ENCODE results near the gene CPD. TPM values are rescaled to one million over a fixed set of nuclear protein-coding genes. Genes with fewer than 3 reads are reported as not detected.
"Not testable (repeated sequence)": the region's sequence is repeated elsewhere in the genome, so short reads cannot be mapped to it uniquely, and the experiment has no call there.

CPD gene
- total RNA-seq, 2 experiments from 2014 or later, result 18.6 to 23.3 TPM

DNA sequence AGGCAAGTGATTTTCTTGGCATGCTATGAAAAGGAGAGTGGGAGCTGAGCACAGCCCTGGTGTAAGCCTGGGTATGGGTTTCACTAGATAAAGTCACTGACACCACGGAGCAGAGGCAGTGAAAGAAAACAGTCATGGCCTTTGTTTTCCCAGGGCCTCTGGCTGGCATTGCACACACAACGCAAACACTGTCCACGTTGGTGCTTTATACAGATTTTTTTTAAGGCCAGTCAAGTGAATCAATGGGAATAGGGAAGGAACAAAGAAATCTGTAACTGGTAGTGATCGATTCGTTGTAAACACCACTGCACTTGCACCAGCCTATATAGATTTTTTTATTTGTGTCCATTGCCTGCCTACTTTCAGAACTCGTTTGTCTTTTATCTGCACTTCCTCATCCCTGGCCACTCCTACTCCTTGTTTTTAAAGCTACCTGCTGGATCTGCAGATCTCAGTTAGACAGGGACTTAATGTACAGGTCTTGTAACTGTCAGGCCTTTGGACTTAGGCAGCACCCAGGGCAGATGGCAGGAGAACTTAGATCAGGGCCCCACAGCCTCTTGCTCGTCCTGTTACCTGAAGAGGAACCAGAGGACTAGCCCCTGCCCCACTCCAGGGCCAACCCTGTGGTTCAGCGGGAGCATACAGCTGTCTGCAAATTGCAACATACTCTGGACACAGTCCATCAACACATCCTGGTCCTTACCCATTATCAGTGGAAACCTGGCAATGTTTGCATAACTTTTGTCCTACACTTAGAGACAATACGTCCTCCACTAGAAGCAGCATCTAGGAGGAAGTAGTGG, 34.2 kb upstream of the CPD start:
- Mint-ChIP-seq H3K9me3 (no peaks in the 10 kb centered on the region), H3K4me1 (peaks cover 8% of the 10 kb centered on the region), H3K27me3 (peaks cover under 1% of the 10 kb centered on the region), H3K4me3 (no peak overlapping the region), H3K36me3 (no peaks in the 10 kb centered on the region), H3K27ac (no peak overlapping the region)
- ATAC-seq (ENCODE audit: low read depth), result no peak
- no peak for DNase-seq
- POLR2A ChIA-PET, result no interaction called here

DNA sequence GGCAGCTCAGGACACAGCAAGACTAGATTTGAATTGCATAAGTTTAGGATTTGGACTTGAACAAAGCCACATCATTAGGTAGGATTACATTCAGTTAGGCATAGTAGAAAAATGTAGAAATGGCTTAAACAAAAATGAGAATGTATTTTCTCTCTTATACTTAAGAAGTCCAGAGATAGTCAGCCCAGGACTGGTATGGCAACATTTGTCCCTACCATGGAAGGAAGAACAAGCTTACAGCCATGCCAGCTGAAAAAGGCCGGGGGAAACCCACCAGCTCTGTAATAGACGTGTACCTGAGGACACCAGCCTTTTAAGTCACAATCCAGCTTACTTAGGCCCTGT, 33.7 kb upstream of the CPD start:
- Mint-ChIP-seq H3K36me3 (no peaks in the 10 kb centered on the region), H3K4me3 (no peak overlapping the region), H3K27me3 (peaks cover 2% of the 10 kb centered on the region), H3K4me1 (peaks cover 5% of the 10 kb centered on the region), H3K27ac (no peak overlapping the region), H3K9me3 (no peaks in the 10 kb centered on the region)
- DNase-seq, result no peak
- ATAC-seq (ENCODE audit: low read depth), result no peak
- POLR2A ChIA-PET, result no interaction called here

GRCh38 chr17:30345527-30346075, 33.1 kb upstream of the CPD start:
- Mint-ChIP-seq H3K27me3 (peaks cover 2% of the 10 kb centered on the region), H3K36me3 (no peaks in the 10 kb centered on the region), H3K4me1 (peaks cover under 1% of the 10 kb centered on the region), H3K4me3 (no peak overlapping the region), H3K27ac (no peak overlapping the region), H3K9me3 (no peaks in the 10 kb centered on the region)
- POLR2A ChIA-PET, result no interaction called here
- DNase-seq (no peak), ATAC-seq (ENCODE audit: low read depth) (no peak)

GRCh38 chr17:30346221-30346795, 32.4 kb upstream of the CPD start:
- no peak for ATAC-seq (ENCODE audit: low read depth)
- POLR2A ChIA-PET, result interaction anchor here (0.6 kb wide), 1 partner anchor 685 kb away, joined by 4 read pairs; no protein-coding TSS in a partner anchor
- Mint-ChIP-seq H3K36me3 (no peaks in the 10 kb centered on the region), H3K9me3 (no peaks in the 10 kb centered on the region), H3K27ac (no peak overlapping the region), H3K27me3 (peaks cover 2% of the 10 kb centered on the region), H3K4me3 (no peak overlapping the region), H3K4me1 (no peaks in the 10 kb centered on the region)
- DNase-seq, result no peak

DNA sequence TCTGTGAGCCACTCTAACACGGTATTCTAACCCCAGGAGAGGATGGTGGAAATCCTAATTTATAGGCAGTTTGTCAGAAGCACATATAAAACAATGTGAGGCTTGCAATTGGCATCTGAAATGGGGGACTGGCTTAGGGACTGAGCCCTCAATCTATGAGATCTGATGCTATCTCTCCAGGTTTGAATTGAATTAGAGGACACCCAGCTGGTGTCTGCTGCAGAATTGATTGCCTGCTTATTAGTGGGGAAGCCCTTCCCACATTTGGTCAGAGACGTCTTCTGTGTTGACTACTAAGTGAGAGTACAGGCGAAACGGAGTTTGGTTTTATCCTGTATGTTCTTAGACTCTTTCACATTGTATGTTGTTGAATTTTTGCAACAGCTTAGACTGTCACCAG, 31.2 kb upstream of the CPD start:
- Mint-ChIP-seq H3K9me3 (no peaks in the 10 kb centered on the region), H3K36me3 (no peaks in the 10 kb centered on the region), H3K4me3 (no peak overlapping the region), H3K4me1 (no peaks in the 10 kb centered on the region), H3K27ac (no peak overlapping the region), H3K27me3 (peaks cover 2% of the 10 kb centered on the region)
- POLR2A ChIA-PET, result no interaction called here
- DNase-seq, result no peak
- no peak for ATAC-seq (ENCODE audit: low read depth)

DNA sequence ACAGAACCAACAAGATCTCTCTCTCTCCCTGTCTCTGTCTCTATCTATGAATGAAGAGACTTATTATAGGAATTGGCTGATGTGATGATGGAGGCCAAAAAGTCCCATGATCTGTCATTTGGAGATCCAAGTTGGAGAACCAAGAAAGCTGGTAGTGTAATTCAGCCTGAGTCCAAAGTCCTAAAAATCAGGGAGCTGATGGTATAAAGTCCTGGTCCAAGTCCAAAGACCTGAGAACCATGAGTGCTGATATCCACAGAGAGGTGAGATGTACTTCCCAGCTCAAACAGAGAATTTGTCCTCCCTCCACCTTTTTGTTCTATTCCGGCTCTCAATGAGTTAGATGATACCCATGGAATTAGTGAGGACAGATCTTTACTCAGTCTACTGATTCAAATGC, 29.5 kb upstream of the CPD start:
- ATAC-seq (ENCODE audit: low read depth) (no peak), DNase-seq (no peak)
- H3K4me3 Mint-ChIP-seq, result no peak overlapping the region
- H3K36me3 Mint-ChIP-seq, result no peaks in the 10 kb centered on the region
- POLR2A ChIA-PET, result no interaction called here
- no peaks in the 10 kb centered on the region for H3K4me1 Mint-ChIP-seq
- no peak overlapping the region for H3K27ac Mint-ChIP-seq
- H3K9me3 Mint-ChIP-seq, result no peaks in the 10 kb centered on the region
- peaks cover 2% of the 10 kb centered on the region for H3K27me3 Mint-ChIP-seq

DNA sequence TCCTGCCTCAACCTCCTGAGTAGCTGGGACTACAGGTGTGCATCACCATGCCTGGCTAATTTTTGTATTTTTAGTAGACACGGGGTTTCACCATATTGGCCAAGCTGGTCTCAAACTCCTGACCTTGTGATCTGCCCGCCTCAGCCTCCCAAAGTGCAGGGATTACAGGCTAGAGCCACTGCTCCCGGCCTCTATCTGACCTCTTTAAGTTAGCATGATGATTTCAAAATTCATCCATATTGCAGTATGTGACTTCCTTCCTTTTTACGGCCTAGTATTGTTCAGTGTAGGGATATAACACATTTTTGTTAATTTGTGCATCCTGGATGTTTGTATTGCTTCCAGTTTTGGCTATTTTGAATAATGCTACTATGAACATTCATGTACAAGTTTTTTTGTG, 27.5 kb upstream of the CPD start:
- ATAC-seq (ENCODE audit: low read depth); H3K4me1 Mint-ChIP-seq; H3K9me3 Mint-ChIP-seq; H3K27ac Mint-ChIP-seq; H3K27me3 Mint-ChIP-seq; H3K4me3 Mint-ChIP-seq; POLR2A ChIA-PET; H3K36me3 Mint-ChIP-seq; DNase-seq: not testable (repeated sequence)

- no peaks in the 10 kb centered on the region for H3K36me3 Mint-ChIP-seq
- peaks cover 7% of the 10 kb centered on the region for H3K4me1 Mint-ChIP-seq
- H3K9me3 Mint-ChIP-seq, result no peaks in the 10 kb centered on the region
- ATAC-seq (ENCODE audit: low read depth), result no peak
- no peak for DNase-seq
- no peak overlapping the region for H3K27ac Mint-ChIP-seq
- H3K4me3 Mint-ChIP-seq, result no peak overlapping the region
- POLR2A ChIA-PET, result no interaction called here
- peaks cover 4% of the 10 kb centered on the region for H3K27me3 Mint-ChIP-seq
These were observed 27.0 kb upstream of the CPD start for GRCh38 chr17:30351735-30352134.

DNA sequence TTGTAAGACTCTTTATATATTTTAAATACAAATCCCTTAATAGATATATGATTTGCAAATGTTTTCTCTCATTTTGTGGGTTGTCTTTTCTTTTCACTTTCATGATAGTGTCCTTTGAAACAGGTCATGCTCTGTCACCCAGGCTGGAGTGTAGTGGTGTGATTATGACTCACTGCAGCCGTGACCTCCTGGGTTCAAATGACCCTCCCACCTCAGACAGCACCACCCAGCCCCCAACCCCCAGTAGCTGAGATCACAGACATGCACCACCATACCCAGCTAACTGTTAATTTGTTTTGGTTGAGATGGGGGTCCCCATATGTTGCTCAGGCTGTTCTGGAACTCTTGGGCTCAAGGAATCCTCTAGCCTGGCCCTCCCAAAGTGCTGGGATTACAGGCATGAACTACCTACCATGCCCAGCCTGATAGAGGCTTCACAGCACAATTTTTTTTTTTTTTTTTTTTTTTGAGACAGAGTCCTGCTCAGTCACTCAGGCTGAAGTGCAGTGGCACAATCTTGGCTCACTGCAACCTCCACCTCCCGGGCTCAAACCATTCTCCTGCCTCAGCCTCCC, 26.4 kb upstream of the CPD start:
- no peak for DNase-seq
- no peak overlapping the region for H3K4me3 Mint-ChIP-seq
- no peaks in the 10 kb centered on the region for H3K36me3 Mint-ChIP-seq
- no peak overlapping the region for H3K27ac Mint-ChIP-seq
- POLR2A ChIA-PET, result no interaction called here
- H3K9me3 Mint-ChIP-seq, result no peaks in the 10 kb centered on the region
- no peak for ATAC-seq (ENCODE audit: low read depth)
- peaks cover 4% of the 10 kb centered on the region for H3K27me3 Mint-ChIP-seq
- peaks cover 7% of the 10 kb centered on the region for H3K4me1 Mint-ChIP-seq

DNA sequence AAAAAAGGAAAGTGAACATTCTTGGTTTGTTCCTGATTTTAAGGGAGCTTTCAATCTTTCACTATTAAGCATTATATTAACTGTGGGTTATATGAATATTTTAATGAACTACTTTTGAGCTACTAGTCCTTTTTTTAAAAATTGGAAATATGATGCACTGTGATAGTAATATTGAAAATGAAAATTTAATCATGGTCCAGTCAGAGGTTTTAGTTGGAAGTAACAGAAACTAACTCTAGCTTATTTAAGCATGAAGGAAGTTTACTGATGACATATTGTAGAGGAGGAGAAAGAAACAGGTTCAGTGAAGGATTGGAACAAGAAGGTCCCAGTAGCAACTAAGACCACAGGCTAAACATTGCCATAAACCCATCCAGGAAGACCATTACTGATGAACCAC, 24.0 kb upstream of the CPD start:
- Mint-ChIP-seq H3K9me3 (no peaks in the 10 kb centered on the region), H3K4me3 (no peak overlapping the region), H3K36me3 (no peaks in the 10 kb centered on the region), H3K27me3 (peaks cover 5% of the 10 kb centered on the region), H3K4me1 (peaks cover 7% of the 10 kb centered on the region), H3K27ac (no peak overlapping the region)
- POLR2A ChIA-PET, result no interaction called here
- DNase-seq (no peak), ATAC-seq (ENCODE audit: low read depth) (no peak)

- peaks cover 7% of the 10 kb centered on the region for H3K36me3 Mint-ChIP-seq
- no peak overlapping the region for H3K4me3 Mint-ChIP-seq
These were observed 21.3 kb upstream of the CPD start for GRCh38 chr17:30357476-30357875.

GRCh38 chr17:30358055-30358760, 20.5 kb upstream of the CPD start:
- Mint-ChIP-seq H3K9me3 (peaks cover 10% of the 10 kb centered on the region), H3K4me3 (no peak overlapping the region), H3K27me3 (peaks cover 5% of the 10 kb centered on the region), H3K36me3 (peaks cover 7% of the 10 kb centered on the region), H3K27ac (no peak overlapping the region), H3K4me1 (peaks cover 12% of the 10 kb centered on the region)
- ATAC-seq (ENCODE audit: low read depth) (no peak), DNase-seq (no peak)
- POLR2A ChIA-PET, result interaction anchor here (0.6 kb wide), 1 partner anchor 225 kb away, joined by 4 read pairs; no protein-coding TSS in a partner anchor

More at GRCh38 chr17:30357476-30357875, 21.3 kb upstream of the CPD start:
- ATAC-seq (ENCODE audit: low read depth) (no peak), DNase-seq (no peak)
- Mint-ChIP-seq H3K4me1 (peaks cover 8% of the 10 kb centered on the region), H3K27me3 (peaks cover 5% of the 10 kb centered on the region), H3K9me3 (peaks cover 10% of the 10 kb centered on the region), H3K27ac (no peak overlapping the region)
- POLR2A ChIA-PET, result no interaction called here

DNA sequence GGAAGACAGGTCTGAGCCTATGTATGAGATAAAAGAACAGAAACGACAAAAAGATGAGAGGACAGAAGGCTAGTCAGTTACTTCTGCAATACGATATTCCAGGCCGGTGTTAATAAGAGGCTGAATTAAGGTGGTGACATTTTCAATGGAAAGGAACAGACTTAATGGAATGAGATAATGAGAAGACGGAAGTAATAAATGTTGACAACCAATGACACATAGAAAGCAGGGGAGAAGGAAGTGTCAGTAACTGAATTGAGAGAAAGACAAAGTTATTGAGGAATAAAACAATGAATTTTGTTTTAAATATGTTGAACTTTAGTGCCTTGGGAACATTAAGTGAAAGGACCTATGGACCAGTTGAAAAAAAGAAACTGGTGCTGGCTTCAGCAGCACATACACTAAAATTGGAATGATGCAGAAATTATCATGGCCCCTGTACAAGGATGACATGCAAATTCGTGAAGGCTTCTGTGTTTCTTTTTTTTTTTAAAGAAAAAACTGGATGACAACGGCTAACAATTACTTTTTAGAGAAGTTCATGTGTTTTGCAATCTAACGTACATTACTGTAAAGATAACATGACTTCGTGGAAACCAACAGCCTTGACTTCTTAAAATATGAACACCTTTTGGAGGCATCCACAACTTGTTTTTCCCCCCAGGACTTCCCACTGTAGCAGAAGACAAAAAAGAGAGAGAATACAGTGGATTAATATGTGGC, 18.5 kb upstream of the CPD start:
- no peak for ATAC-seq (ENCODE audit: low read depth)
- peaks cover 10% of the 10 kb centered on the region for H3K9me3 Mint-ChIP-seq

More for the DNA sequence above, 18.5 kb upstream of the CPD start:
- Mint-ChIP-seq H3K4me3 (no peak overlapping the region), H3K27me3 (peaks cover 3% of the 10 kb centered on the region), H3K36me3 (peaks cover 7% of the 10 kb centered on the region), H3K4me1 (peaks cover 19% of the 10 kb centered on the region), H3K27ac (no peak overlapping the region)
- POLR2A ChIA-PET, result no interaction called here
- no peak for DNase-seq
